IMR-90 (cell line): Measurements from ENCODE around the gene ACOX1. TPM values are rescaled to one million over a fixed set of nuclear protein-coding genes. Genes with fewer than 3 reads are reported as not detected.

ENCODE experiments used
- ATAC-seq: fragments of 200-7000 bp; cut with Tn5 transposase; 2 replicates; pipeline ENCODE4 v1.9.1; 2020; ENCODE audit warnings: low read depth, mild to moderate bottlenecking, moderate library complexity
- BruUV-seq: library from RNA; stranded (reverse); fragments of 400-500 nt; replicated peaks from 2 replicates; lab custom pipeline; 2021; lab: Mats Ljungman, UMichigan
- CTCF ChIA-PET: fragments of 300-600 bp; formaldehyde crosslinking; extraction: SDS; loops from one replicate; lab custom pipeline; 2021; ENCODE audit warnings: antibody characterized with exemption; lab: Yijun Ruan, JAX
- POLR2A ChIA-PET: fragments of 300-600 bp; sonication (Branson Sonifier 250); formaldehyde crosslinking; loops from one replicate; lab custom pipeline; 2022; ENCODE audit warnings: antibody characterized with exemption; ENCODE audit not compliant: unreplicated experiment; lab: Charles Lee
- DNase-seq: peaks from one replicate; pipeline ENCODE4 v3.0.0; 2013
- H2AFZ ChIP-seq: replicated peaks from 2 replicates; pipeline ENCODE3; 2013; ENCODE audit warnings: low read length, mild to moderate bottlenecking; ENCODE audit not compliant: poor library complexity
- H2AK5ac ChIP-seq: 2 replicates; pipeline ENCODE4 v1.6.1; 2013; ENCODE audit warnings: low read depth, low read length, inconsistent platforms
- H2AK9ac ChIP-seq: replicated peaks from 2 replicates; pipeline ENCODE3; 2013; ENCODE audit warnings: mild to moderate bottlenecking, low read depth, low read length, moderate library complexity; ENCODE audit not compliant: poor library complexity
- H2BK120ac ChIP-seq: 2 replicates; pipeline ENCODE4 v1.6.1; 2013; ENCODE audit warnings: low read depth, low read length, inconsistent platforms
- H2BK15ac ChIP-seq: 3 replicates; pipeline ENCODE4 v1.6.1; 2013; ENCODE audit warnings: low read depth, low read length, inconsistent platforms
- H2BK20ac ChIP-seq: 2 replicates; pipeline ENCODE4 v1.6.1; 2013; ENCODE audit warnings: low read depth, mild to moderate bottlenecking, inconsistent platforms, low read length, moderate library complexity
- H2BK5ac ChIP-seq: 2 replicates; pipeline ENCODE4 v1.6.1; 2013; ENCODE audit warnings: mild to moderate bottlenecking, low read depth, low read length, inconsistent platforms; ENCODE audit not compliant: poor library complexity, severe bottlenecking
- H3K14ac ChIP-seq: replicated peaks from 2 replicates; pipeline ENCODE4 v1.6.1; 2013; ENCODE audit warnings: low read depth, low read length, inconsistent platforms
- H3K18ac ChIP-seq: 2 replicates; pipeline ENCODE4 v1.6.1; 2013; ENCODE audit warnings: low read depth, low read length, control low read depth
- H3K23ac ChIP-seq: 2 replicates; pipeline ENCODE4 v1.6.1; 2013; ENCODE audit warnings: low read depth, low read length, inconsistent platforms
- H3K27ac ChIP-seq: 2 replicates; pipeline ENCODE4 v1.5.1; 2013; ENCODE audit warnings: mild to moderate bottlenecking, control low read depth, low read length; ENCODE audit not compliant: insufficient read depth
- H3K27me3 ChIP-seq: 2 replicates; pipeline ENCODE4 v1.6.1; 2013; ENCODE audit warnings: low read length; ENCODE audit not compliant: control insufficient read depth, insufficient read depth
- H3K36me3 ChIP-seq: 2 replicates; pipeline ENCODE4 v1.6.1; 2013; ENCODE audit warnings: low read length, mixed read lengths; ENCODE audit not compliant: control insufficient read depth, insufficient read depth
- H3K4ac ChIP-seq: 2 replicates; pipeline ENCODE4 v1.6.1; 2013; ENCODE audit warnings: low read depth, low read length, inconsistent platforms
- H3K4me1 ChIP-seq: 2 replicates; pipeline ENCODE4 v1.6.1; 2013; ENCODE audit warnings: low read length, mixed read lengths; ENCODE audit not compliant: control insufficient read depth, insufficient read depth
- H3K4me2 ChIP-seq: 2 replicates; pipeline ENCODE4 v1.6.1; 2013; ENCODE audit warnings: low read depth, mild to moderate bottlenecking, control low read depth, low read length, moderate library complexity
- H3K4me3 ChIP-seq: 2 replicates; pipeline ENCODE4 v1.5.1; 2013; ENCODE audit warnings: low read depth, mild to moderate bottlenecking, control low read depth, low read length, moderate library complexity; ENCODE audit not compliant: insufficient read depth
- H3K56ac ChIP-seq: 2 replicates; pipeline ENCODE4 v1.6.1; 2013; ENCODE audit warnings: low read length, inconsistent platforms; ENCODE audit not compliant: insufficient read depth; ENCODE audit errors: extremely low read depth
- H3K79me1 ChIP-seq, 2 experiments: 2 replicates each; pipeline ENCODE4 v1.6.1; 2013; ENCODE audit warnings: low read length in 2 of 2, inconsistent platforms in 1 of 2, low read depth in 1 of 2
- H3K9ac ChIP-seq: 2 replicates; pipeline ENCODE4 v1.6.1; 2013; ENCODE audit warnings: low read depth, low read length, control low read depth
- H3K9me1 ChIP-seq: 2 replicates; pipeline ENCODE4 v1.6.1; 2013; ENCODE audit warnings: low read length, inconsistent platforms; ENCODE audit not compliant: insufficient read depth
- H3K9me3 ChIP-seq: 2 replicates; pipeline ENCODE4 v1.6.1; 2013; ENCODE audit warnings: low read length; ENCODE audit not compliant: control insufficient read depth, insufficient read depth
- H4K20me1 ChIP-seq: 2 replicates; pipeline ENCODE4 v1.6.1; 2013; ENCODE audit warnings: low read length, inconsistent platforms; ENCODE audit not compliant: insufficient read depth
- H4K5ac ChIP-seq: 2 replicates; pipeline ENCODE4 v1.6.1; 2013; ENCODE audit warnings: mild to moderate bottlenecking, low read depth, low read length, control low read depth
- H4K8ac ChIP-seq, 2 experiments: 2 replicates each; pipeline ENCODE4 v1.6.1; 2013; ENCODE audit warnings: low read depth in 2 of 2, low read length in 2 of 2, control low read depth in 1 of 2, inconsistent platforms in 1 of 2
- H4K91ac ChIP-seq: 2 replicates; pipeline ENCODE4 v1.6.1; 2013; ENCODE audit warnings: low read depth, low read length, inconsistent platforms; ENCODE audit not compliant: insufficient read depth
- BHLHE40 ChIP-seq: fragments of 150-350 bp; IDR thresholded peaks from 2 replicates; pipeline ENCODE4 v1.6.1; 2016; ENCODE audit warnings: mild to moderate bottlenecking, low read depth, low read length
- CEBPB ChIP-seq: IDR thresholded peaks from 2 replicates; pipeline ENCODE4 v1.6.1; 2012; ENCODE audit warnings: low read depth, low read length, improper control_type of control experiment
- CHD1 ChIP-seq: IDR thresholded peaks from 2 replicates; pipeline ENCODE4 v1.6.1; 2012; ENCODE audit warnings: low read depth, low read length, improper control_type of control experiment
- ELK1 ChIP-seq: fragments of 150-350 bp; IDR thresholded peaks from 2 replicates; pipeline ENCODE4 v1.6.1; 2016; ENCODE audit warnings: low read depth, mild to moderate bottlenecking, low read length, moderate library complexity, borderline replicate concordance
- FOS ChIP-seq: fragments of 150-350 bp; IDR thresholded peaks from 2 replicates; pipeline ENCODE4 v1.6.1; 2016; ENCODE audit warnings: low read depth, low read length
- MAFK ChIP-seq: IDR thresholded peaks from 2 replicates; pipeline ENCODE4 v1.6.1; 2012; ENCODE audit warnings: low read depth, low read length, improper control_type of control experiment
- MAZ ChIP-seq: IDR thresholded peaks from 2 replicates; pipeline ENCODE4 v1.6.1; 2012; ENCODE audit warnings: low read depth, mild to moderate bottlenecking, low read length, improper control_type of control experiment, moderate library complexity, borderline replicate concordance
- NFE2L2 ChIP-seq: fragments of 150-350 bp; IDR thresholded peaks from 2 replicates; pipeline ENCODE4 v1.6.1; 2016; ENCODE audit warnings: low read depth, mild to moderate bottlenecking, low read length
- POLR2A ChIP-seq: IDR thresholded peaks from 2 replicates; pipeline ENCODE4 v1.6.1; 2012; ENCODE audit warnings: mild to moderate bottlenecking, low read depth, low read length
- RAD21 ChIP-seq: IDR thresholded peaks from 2 replicates; pipeline ENCODE4 v1.6.1; 2012; ENCODE audit warnings: low read length, improper control_type of control experiment
- RCOR1 ChIP-seq: IDR thresholded peaks from 2 replicates; pipeline ENCODE4 v1.6.1; 2012; ENCODE audit warnings: mild to moderate bottlenecking, low read length, improper control_type of control experiment; ENCODE audit not compliant: insufficient replicate concordance
- RFX5 ChIP-seq: IDR thresholded peaks from 2 replicates; pipeline ENCODE4 v1.8.0; 2012; ENCODE audit warnings: low read depth, mild to moderate bottlenecking, low read length, moderate library complexity
- SMC3 ChIP-seq: fragments of 150-350 bp; IDR thresholded peaks from 2 replicates; pipeline ENCODE4 v1.6.1; 2016; ENCODE audit warnings: low read depth, mild to moderate bottlenecking, antibody characterized with exemption, low read length, moderate library complexity
- USF2 ChIP-seq: fragments of 150-350 bp; IDR thresholded peaks from 2 replicates; pipeline ENCODE4 v1.6.1; 2017; ENCODE audit warnings: mild to moderate bottlenecking, antibody characterized with exemption, low read length, low read depth
- WGBS, 2 experiments: methylation state at CpG; one replicate each; pipeline versions ENCODE4 v1.1.5 to v1.1.7; 2013; ENCODE audit warnings: missing lambda C conversion rate in 2 of 2; ENCODE audit not compliant: insufficient read length in 1 of 2; ENCODE audit errors: extremely low coverage in 2 of 2; 5-methylcytosine and 5-hydroxymethylcytosine counted together
- dilution Hi-C: fragments of 300-500 bp; cut with HindIII; formaldehyde crosslinking; loops from one replicate; pipeline ENCODE4 v1.14.3; 2018; ENCODE audit warnings: low sequenced_read_pairs; ENCODE audit not compliant: unreplicated experiment
- in situ Hi-C: fragments of 300-500 bp; cut with MboI; formaldehyde crosslinking; loops from 3 replicates; pipeline ENCODE4 v1.14.3; 2019; ENCODE audit warnings: low sequenced_read_pairs, inconsistent platforms, mixed read lengths
- intact Hi-C: fragments of 100-400 bp; cut with micrococcal nuclease; formaldehyde crosslinking; loops from 2 replicates; pipeline ENCODE4 v1.10.0; 2022
- polyA plus RNA-seq, 3 experiments: library from polyadenylated mRNA; depleted of rRNA; stranded (reverse); fragments of >200 nt; gene quantifications; 2 replicates each; pipeline ENCODE4 v1.2.3, GENCODE V29; 2012; ENCODE audit warnings: low replicate concordance in 1 of 3
- total RNA-seq: library from RNA; depleted of rRNA; stranded (reverse); fragments of >200 nt; gene quantifications from 2 replicates; pipeline ENCODE4 v1.2.3, GENCODE V29; 2012

Gene ACOX1
- total and polyA plus RNA-seq, 2 of the 4 experiments (the other 2 are of a cell fraction): 16.1 to 94.8 TPM

GRCh38 chr17:75902406-75902805, 76.6 kb downstream of the ACOX1 start (continued):
- TF ChIP-seq USF2 (no peak), CEBPB (no peak), RAD21 (no peak), POLR2A (no peak), NFE2L2 (no peak), RCOR1 (no peak)

GRCh38 chr17:75901727-75902126, 77.2 kb downstream of the ACOX1 start:
- CTCF ChIA-PET: no interaction called here
- no peak overlapping the region for H2BK120ac ChIP-seq
- no peak overlapping the region for H3K14ac ChIP-seq
- H3K18ac ChIP-seq: no peak overlapping the region
- H3K9ac ChIP-seq: no peak overlapping the region
- POLR2A ChIA-PET: interaction anchor here (0.7 kb wide), 1 partner anchor 115 kb away, joined by 5 read pairs; no protein-coding TSS in a partner anchor
- H3K36me3 ChIP-seq: peaks cover 30% of the 10 kb centered on the region
- H4K5ac ChIP-seq: no peak overlapping the region
- H3K23ac ChIP-seq: no peak overlapping the region
- H2AK5ac ChIP-seq: no peak overlapping the region
- H3K27ac ChIP-seq: no peak overlapping the region
- no peak for DNase-seq
- no peak overlapping the region for H3K4me3 ChIP-seq
- no peak overlapping the region for H2BK20ac ChIP-seq
- no peaks in the 10 kb centered on the region for H4K20me1 ChIP-seq
- H2BK15ac ChIP-seq: no peak overlapping the region
- no peaks in the 10 kb centered on the region for H3K9me3 ChIP-seq
- no peak for ATAC-seq
- peaks cover 5% of the 10 kb centered on the region for H3K4me1 ChIP-seq
- H3K79me1 ChIP-seq: peaks cover 10 to 30% of the 10 kb centered on the region in 2 experiments
- dilution Hi-C loops (no loop called here), in situ Hi-C loops (loop anchor here (10.0 kb wide), 1 partner anchor 383 kb away; no protein-coding TSS in a partner anchor), intact Hi-C loops (loop anchor here (10.0 kb wide), 1 partner anchor 173 kb away; the partner anchor contains the start of genes GALR2, SRP68 and ZACN)
- no peak overlapping the region for H3K56ac ChIP-seq
- no peak overlapping the region for H3K4ac ChIP-seq
- no peak overlapping the region for H3K4me2 ChIP-seq
- BruUV-seq: no TSS peak
- no peaks in the 10 kb centered on the region for H3K27me3 ChIP-seq
- H2AK9ac ChIP-seq: no peak overlapping the region
- no peak overlapping the region for H2BK5ac ChIP-seq
- no peak overlapping the region for H4K91ac ChIP-seq
- H3K9me1 ChIP-seq: 0 out of 2 replicates have a peak, but pooled peaks cover 6% of the 10 kb centered on the region
- no peak overlapping the region for H4K8ac ChIP-seq
- WGBS, 2 experiments: 100% methylated on average over 1 of the region's 18 CpGs; no CpG with 5 or more reads in 1 of the 2 experiments
- no peak overlapping the region for H2AFZ ChIP-seq
- TF ChIP-seq NFE2L2 (no peak), RFX5 (no peak), MAFK (no peak), MAZ (no peak), CEBPB (no peak), POLR2A (no peak), FOS (no peak), ELK1 (no peak), BHLHE40 (no peak), CHD1 (no peak), USF2 (no peak), SMC3 (no peak), RCOR1 (no peak)
